ENCODE results near the gene SLC7A14. TPM values are rescaled to one million over a fixed set of nuclear protein-coding genes. Genes with fewer than 3 reads are reported as not detected.

Gene SLC7A14
- under 1 TPM; 0.03 to 0.06 TPM for total RNA-seq
- under 1 TPM in 1 of 2 donors, not detected in 1; 0.01 TPM for polyA plus RNA-seq
- long read RNA-seq, donor 1, result 0 reads
- long read RNA-seq, donor 2, result 0 reads
- long read RNA-seq, donor 3, result 0 reads
- long read RNA-seq, donor 4, result 0 reads
- long read RNA-seq, donor 5, result 0 reads

DNA sequence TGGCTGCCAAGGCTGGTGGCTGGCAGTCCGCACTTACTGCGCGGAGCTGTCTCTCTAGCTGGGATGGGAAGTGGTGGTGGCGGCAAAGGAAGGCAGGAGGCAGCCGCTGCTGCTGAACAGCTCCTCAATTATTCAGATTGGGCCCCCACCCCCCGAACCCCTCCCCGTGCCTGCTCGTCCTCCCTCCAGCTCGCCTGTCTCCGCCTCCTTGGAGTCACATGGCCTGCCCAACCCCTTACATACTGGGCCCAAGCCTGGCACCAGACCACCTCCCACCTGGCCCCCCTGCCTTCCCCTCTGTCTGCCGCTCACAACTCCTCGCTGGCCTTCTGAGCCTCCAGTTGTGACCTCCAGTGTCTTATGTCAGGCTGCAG lies at the start of gene SLC7A14:
SLC7A14 (minus strand) TSS at position 139 of the 374 bp plus-strand sequence. CDS start 59,139 bp downstream, outside the sequence.
- H3K4me3 ChIP-seq, result no peak within 1 kb of the TSS
- peaks cover 0 to 7% (median 0%) of the 10 kb centered on the region in 5 donors for H3K4me1 ChIP-seq (ENCODE audit: control insufficient read depth in 5 of 5, insufficient read depth in 5 of 5, low read length in 5 of 5)
- 9 to 13% methylated on average over 12 of the region's 12 CpGs for WGBS, 2 donors
- H3K9ac ChIP-seq (ENCODE audit: insufficient read depth in 1 of 2, low read length in 2 of 2), result no peak within 1 kb of the TSS
- TF ChIP-seq, protein P1, sequence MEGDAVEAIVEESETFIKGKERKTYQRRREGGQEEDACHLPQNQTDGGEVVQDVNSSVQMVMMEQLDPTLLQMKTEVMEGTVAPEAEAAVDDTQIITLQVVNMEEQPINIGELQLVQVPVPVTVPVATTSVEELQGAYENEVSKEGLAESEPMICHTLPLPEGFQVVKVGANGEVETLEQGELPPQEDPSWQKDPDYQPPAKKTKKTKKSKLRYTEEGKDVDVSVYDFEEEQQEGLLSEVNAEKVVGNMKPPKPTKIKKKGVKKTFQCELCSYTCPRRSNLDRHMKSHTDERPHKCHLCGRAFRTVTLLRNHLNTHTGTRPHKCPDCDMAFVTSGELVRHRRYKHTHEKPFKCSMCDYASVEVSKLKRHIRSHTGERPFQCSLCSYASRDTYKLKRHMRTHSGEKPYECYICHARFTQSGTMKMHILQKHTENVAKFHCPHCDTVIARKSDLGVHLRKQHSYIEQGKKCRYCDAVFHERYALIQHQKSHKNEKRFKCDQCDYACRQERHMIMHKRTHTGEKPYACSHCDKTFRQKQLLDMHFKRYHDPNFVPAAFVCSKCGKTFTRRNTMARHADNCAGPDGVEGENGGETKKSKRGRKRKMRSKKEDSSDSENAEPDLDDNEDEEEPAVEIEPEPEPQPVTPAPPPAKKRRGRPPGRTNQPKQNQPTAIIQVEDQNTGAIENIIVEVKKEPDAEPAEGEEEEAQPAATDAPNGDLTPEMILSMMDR (IDR thresholded peaks at IDR 0.05; ENCODE audit: control extremely low read depth, extremely low read depth), result no peak
- peaks cover 0 to 13% (median 0%) of the 10 kb centered on the region in 4 donors for H3K9me3 ChIP-seq (ENCODE audit: control insufficient read depth in 4 of 4, insufficient read depth in 3 of 4, low read length in 3 of 4)
- no peaks in the 10 kb centered on the region for H3K36me3 ChIP-seq (ENCODE audit: control insufficient read depth in 4 of 4, insufficient read depth in 4 of 4, low read length in 4 of 4)
- H3K27me3 ChIP-seq (ENCODE audit: control insufficient read depth in 3 of 3, insufficient read depth in 3 of 3, low read length in 2 of 3), result peaks cover 10 to 42% (median 30%) of the 10 kb centered on the region in 3 donors
- ATAC-seq (ENCODE audit: insufficient read depth, low FRiP score) (no peak), DNase-seq (no peak)
- no peak within 1 kb of the TSS for H3K27ac ChIP-seq (ENCODE audit: low read depth in 1 of 2, low read length in 1 of 2)

DNA sequence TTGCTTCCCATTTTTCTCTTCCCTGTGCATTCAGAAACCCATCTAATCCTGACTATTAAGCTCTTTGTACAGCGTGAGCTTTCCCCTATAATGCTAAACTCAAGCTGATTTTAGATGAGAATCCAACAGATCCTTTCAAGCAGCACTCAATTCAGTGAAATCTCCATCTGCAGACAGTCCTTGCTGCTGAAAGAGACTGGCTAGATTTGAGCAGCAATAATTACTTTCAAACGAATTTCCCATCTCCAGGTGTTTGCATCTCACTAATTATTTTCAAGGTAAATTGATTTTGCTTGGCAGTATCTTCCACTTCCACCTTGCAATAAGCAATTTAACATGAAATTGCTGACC lies 49.5 kb upstream of the SLC7A14 start:
- Histone ChIP-seq H3K27ac (ENCODE audit: low read depth in 1 of 2, low read length in 1 of 2) (no peak overlapping the region), H3K4me1 (ENCODE audit: control insufficient read depth in 5 of 5, insufficient read depth in 5 of 5, low read length in 5 of 5) (peaks cover 0 to 7% (median 0%) of the 10 kb centered on the region in 5 donors), H3K9ac (ENCODE audit: insufficient read depth in 1 of 2, low read length in 2 of 2) (no peak overlapping the region), H3K36me3 (ENCODE audit: control insufficient read depth in 4 of 4, insufficient read depth in 4 of 4, low read length in 4 of 4) (no peaks in the 10 kb centered on the region), H3K4me3 (no peak overlapping the region), H3K9me3 (ENCODE audit: control insufficient read depth in 4 of 4, insufficient read depth in 3 of 4, low read length in 3 of 4) (no peaks in the 10 kb centered on the region), H3K27me3 (ENCODE audit: control insufficient read depth in 3 of 3, insufficient read depth in 3 of 3, low read length in 2 of 3) (no peaks in the 10 kb centered on the region)
- DNase-seq (no peak), ATAC-seq (ENCODE audit: insufficient read depth, low FRiP score) (no peak)
- 67 to 77% methylated on average over 2 of the region's 2 CpGs for WGBS, 2 donors
- TF ChIP-seq, protein P1 (IDR thresholded peaks at IDR 0.05; ENCODE audit: control extremely low read depth, extremely low read depth), result no peak

DNA sequence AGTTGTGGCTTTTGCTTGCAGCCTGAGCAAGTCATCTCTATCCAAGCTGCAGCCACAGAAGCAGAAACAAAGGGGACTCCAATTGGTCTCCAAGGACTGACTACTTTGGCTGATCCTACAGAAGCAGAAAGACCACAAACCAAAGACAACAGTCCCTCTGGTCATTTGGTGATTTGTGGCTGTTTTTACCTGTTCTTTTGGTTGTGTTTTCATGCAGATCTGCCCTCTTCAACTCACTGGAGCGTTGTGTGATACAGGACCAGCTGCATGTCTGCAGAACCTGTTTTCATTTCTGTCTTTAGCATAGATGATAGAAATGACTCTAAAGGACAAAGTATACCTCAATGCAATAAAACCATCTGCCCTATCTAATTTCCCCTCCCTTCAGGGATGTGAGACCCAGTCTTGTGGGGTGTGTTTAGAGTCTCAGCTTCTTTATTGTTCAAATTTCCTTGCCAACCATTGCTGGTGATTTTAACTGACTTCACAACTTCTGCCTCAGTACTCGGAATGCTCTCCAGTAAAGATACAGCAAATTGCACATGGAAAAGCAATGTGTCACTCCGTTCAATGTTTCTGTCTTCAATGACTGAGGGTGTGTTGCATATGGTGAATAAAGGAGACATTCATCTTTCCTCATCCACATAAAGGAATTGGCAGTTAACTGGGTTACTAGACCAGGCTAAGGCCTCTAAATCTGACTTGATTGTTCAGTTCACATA lies 48.9 kb upstream of the SLC7A14 start:
- no peaks in the 10 kb centered on the region for H3K9me3 ChIP-seq (ENCODE audit: control insufficient read depth in 4 of 4, insufficient read depth in 3 of 4, low read length in 3 of 4)
- H3K4me1 ChIP-seq (ENCODE audit: control insufficient read depth in 5 of 5, insufficient read depth in 5 of 5, low read length in 5 of 5), result peaks cover 0 to 7% (median 0%) of the 10 kb centered on the region in 5 donors
- no peak overlapping the region for H3K4me3 ChIP-seq
- H3K9ac ChIP-seq (ENCODE audit: insufficient read depth in 1 of 2, low read length in 2 of 2), result no peak overlapping the region
- no peak for DNase-seq
- WGBS, 2 donors, result 87 to 89% methylated on average over 3 of the region's 3 CpGs
- no peak for ATAC-seq (ENCODE audit: insufficient read depth, low FRiP score)
- H3K27ac ChIP-seq (ENCODE audit: low read depth in 1 of 2, low read length in 1 of 2), result no peak overlapping the region
- TF ChIP-seq, protein P1 (IDR thresholded peaks at IDR 0.05; ENCODE audit: control extremely low read depth, extremely low read depth), result no peak
- no peaks in the 10 kb centered on the region for H3K36me3 ChIP-seq (ENCODE audit: control insufficient read depth in 4 of 4, insufficient read depth in 4 of 4, low read length in 4 of 4)
- no peaks in the 10 kb centered on the region for H3K27me3 ChIP-seq (ENCODE audit: control insufficient read depth in 3 of 3, insufficient read depth in 3 of 3, low read length in 2 of 3)

All from lung (tissue), 16 donors.